PC-9 (cell line): ENCODE results near the gene ZNF780B. TPM values are rescaled to one million over a fixed set of nuclear protein-coding genes. Genes with fewer than 3 reads are reported as not detected.

Experiments
- Bru-seq: library from RNA; stranded (reverse); fragments of 400-500 nt; gene quantifications from one replicate; lab custom pipeline; 2021; lab: Mats Ljungman, UMichigan
- BruChase-seq, 2 experiments: library from RNA; stranded (reverse); fragments of 400-500 nt; gene quantifications; one replicate each; lab custom pipeline; 2021; lab: Mats Ljungman, UMichigan
- BruUV-seq: library from RNA; stranded (reverse); fragments of 400-500 nt; replicated peaks from 2 replicates; lab custom pipeline; 2021; lab: Mats Ljungman, UMichigan
- CTCF ChIA-PET: fragments of 300-600 bp; sonication (Branson Sonifier 250); formaldehyde crosslinking; loops from one replicate; lab custom pipeline; 2022; ENCODE audit warnings: antibody characterized with exemption; lab: Charles Lee
- POLR2A ChIA-PET: fragments of 300-600 bp; sonication (Branson Sonifier 250); formaldehyde crosslinking; loops from one replicate; lab custom pipeline; 2022; ENCODE audit warnings: antibody characterized with exemption; ENCODE audit not compliant: unreplicated experiment; lab: Charles Lee
- DNase-seq, 2 experiments: peaks; one replicate each; pipeline versions ENCODE4 v3.0.0 to v3.0.0-alpha.2; 2015 to 2022; ENCODE audit warnings: mixed read lengths in 1 of 2
- H2AFZ ChIP-seq: fragments of 200-600 bp; sonication (generic); 2 replicates; pipeline ENCODE4 v1.8.1; 2017; ENCODE audit warnings: antibody characterized with exemption
- H3F3A ChIP-seq: fragments of 200-600 bp; sonication (generic); 2 replicates; pipeline ENCODE4 v1.8.1; 2017; ENCODE audit warnings: antibody characterized with exemption, mild to moderate bottlenecking, low read depth; ENCODE audit not compliant: insufficient read depth
- H3K27ac ChIP-seq: fragments of 200-600 bp; sonication (generic); 2 replicates; pipeline ENCODE4 v1.6.1; 2016; ENCODE audit warnings: mixed run types
- H3K27me3 ChIP-seq: fragments of 200-600 bp; sonication (generic); 2 replicates; pipeline ENCODE4 v1.6.1; 2016; ENCODE audit warnings: low read depth, mixed run types; ENCODE audit not compliant: insufficient read depth
- H3K36me3 ChIP-seq: fragments of 200-600 bp; sonication (generic); 2 replicates; pipeline ENCODE4 v1.6.1; 2016; ENCODE audit warnings: low read depth, mixed run types
- H3K4me1 ChIP-seq: fragments of 200-600 bp; sonication (generic); replicated peaks from 2 replicates; pipeline ENCODE4 v1.6.1; 2016; ENCODE audit warnings: mixed run types; ENCODE audit not compliant: insufficient read depth
- H3K4me2 ChIP-seq: fragments of 200-600 bp; sonication (generic); 2 replicates; pipeline ENCODE4 v1.6.1; 2017; ENCODE audit warnings: mixed run types
- H3K4me3 ChIP-seq: fragments of 200-600 bp; sonication (generic); 2 replicates; pipeline ENCODE4 v1.6.1; 2016; ENCODE audit warnings: mixed run types
- H3K79me2 ChIP-seq: fragments of 200-600 bp; sonication (generic); 2 replicates; pipeline ENCODE4 v1.6.1; 2017; ENCODE audit warnings: low read depth, mixed run types
- H3K9me2 ChIP-seq: fragments of 200-600 bp; sonication (generic); 2 replicates; pipeline ENCODE4 v1.8.1; 2017; ENCODE audit warnings: mild to moderate bottlenecking; ENCODE audit not compliant: insufficient read depth
- H3K9me3 ChIP-seq: fragments of 200-600 bp; sonication (generic); 2 replicates; pipeline ENCODE4 v1.8.1; 2016; ENCODE audit warnings: low read depth; ENCODE audit not compliant: insufficient read depth
- H4K20me1 ChIP-seq: fragments of 200-600 bp; sonication (generic); 2 replicates; pipeline ENCODE4 v1.8.1; 2017; ENCODE audit not compliant: insufficient read depth
- EZH2 ChIP-seq: fragments of 200-600 bp; sonication (generic); IDR thresholded peaks from 2 replicates; pipeline ENCODE4 v1.8.0; 2017; ENCODE audit warnings: antibody characterized with exemption, low read depth
- intact Hi-C: fragments of 100-400 bp; cut with micrococcal nuclease; formaldehyde crosslinking; loops from one replicate; pipeline ENCODE4 v1.10.0; 2022; ENCODE audit not compliant: unreplicated experiment
- long read RNA-seq: library from polyadenylated mRNA; stranded (forward); transcript quantifications from one replicate; pipeline ENCODE4 v2.0.0, GENCODE V29; 2022
- total RNA-seq: library from RNA; stranded (reverse); gene quantifications from 2 replicates; pipeline ENCODE4 v1.2.3, GENCODE V29; 2021
- TF ChIP-seq, protein P1 (sequence below): fragments of 200-600 bp; sonication (generic); conservative IDR thresholded peaks from 2 replicates; pipeline ENCODE4 v1.6.1; 2017; ENCODE audit warnings: mixed run types, antibody characterized with exemption, mild to moderate bottlenecking, moderate library complexity

The ZNF780B gene
- total RNA-seq = 13.1 and 20.0 TPM in 2 replicates
- Bru-seq, nascent RNA = percentile 68 among the genes with signal in this experiment
- percentile 88 among the genes with signal in this experiment for BruChase-seq, experiment 1, labeled RNA remaining after a 2-hour chase
- percentile 82 among the genes with signal in this experiment for BruChase-seq, experiment 2, labeled RNA remaining after a 6-hour chase
- long read RNA-seq, partial matches to known transcripts = 1 of 4 reads
- long read RNA-seq, other reads (novel, unspliced or antisense) = 3 of 4 reads

- no peaks in the 10 kb centered on the region; the same call in 1 of the 2 replicates for H3K4me1 ChIP-seq
- H2AFZ ChIP-seq = peak within 1 kb of the TSS; percentile 96
- peaks cover 3% of the 10 kb centered on the region; the same call in 1 of the 2 replicates for H3K36me3 ChIP-seq
- ChIA-PET CTCF (no interaction called here), POLR2A (interaction anchor here (0.8 kb wide), 1 partner anchor 25 kb away, joined by 5 read pairs; no protein-coding TSS in a partner anchor)
- DNase-seq = peak in 1 of 2 experiments; percentile 39
- H3K9me2 ChIP-seq = no peaks in the 10 kb centered on the region
- H3K79me2 ChIP-seq = peaks cover 7% of the 10 kb centered on the region; the same call in 1 of the 2 replicates
- peaks cover 34% of the 10 kb centered on the region for H3K9me3 ChIP-seq
- no peak within 1 kb of the TSS for H3K27ac ChIP-seq
- H3F3A ChIP-seq = no peaks in the 10 kb centered on the region
- no peaks in the 10 kb centered on the region for H3K27me3 ChIP-seq
- BruUV-seq = no TSS peak
- H3K4me2 ChIP-seq = peak within 1 kb of the TSS; percentile 85
- peak within 1 kb of the TSS; percentile 77 for H3K4me3 ChIP-seq
- no peak for TF ChIP-seq EZH2
- TF ChIP-seq, protein P1, sequence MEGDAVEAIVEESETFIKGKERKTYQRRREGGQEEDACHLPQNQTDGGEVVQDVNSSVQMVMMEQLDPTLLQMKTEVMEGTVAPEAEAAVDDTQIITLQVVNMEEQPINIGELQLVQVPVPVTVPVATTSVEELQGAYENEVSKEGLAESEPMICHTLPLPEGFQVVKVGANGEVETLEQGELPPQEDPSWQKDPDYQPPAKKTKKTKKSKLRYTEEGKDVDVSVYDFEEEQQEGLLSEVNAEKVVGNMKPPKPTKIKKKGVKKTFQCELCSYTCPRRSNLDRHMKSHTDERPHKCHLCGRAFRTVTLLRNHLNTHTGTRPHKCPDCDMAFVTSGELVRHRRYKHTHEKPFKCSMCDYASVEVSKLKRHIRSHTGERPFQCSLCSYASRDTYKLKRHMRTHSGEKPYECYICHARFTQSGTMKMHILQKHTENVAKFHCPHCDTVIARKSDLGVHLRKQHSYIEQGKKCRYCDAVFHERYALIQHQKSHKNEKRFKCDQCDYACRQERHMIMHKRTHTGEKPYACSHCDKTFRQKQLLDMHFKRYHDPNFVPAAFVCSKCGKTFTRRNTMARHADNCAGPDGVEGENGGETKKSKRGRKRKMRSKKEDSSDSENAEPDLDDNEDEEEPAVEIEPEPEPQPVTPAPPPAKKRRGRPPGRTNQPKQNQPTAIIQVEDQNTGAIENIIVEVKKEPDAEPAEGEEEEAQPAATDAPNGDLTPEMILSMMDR = no peak
- intact Hi-C loops = no loop called here
- H4K20me1 ChIP-seq = no peaks in the 10 kb centered on the region
Observed at GRCh38 chr19:40055832-40056504, at the start of gene ZNF780B. ZNF780B (minus strand) TSS chr19:40056231; CDS start chr19:40050332, 5,899 bp downstream.

- Histone ChIP-seq H3K9me2 (no peaks in the 10 kb centered on the region), H3K9me3 (no peaks in the 10 kb centered on the region), H3K4me2 (no peak overlapping the region), H3K36me3 (no peaks in the 10 kb centered on the region), H3K27ac (no peak overlapping the region), H3F3A (no peaks in the 10 kb centered on the region), H3K79me2 (no peaks in the 10 kb centered on the region), H3K4me3 (no peak overlapping the region), H4K20me1 (no peaks in the 10 kb centered on the region), H3K4me1 (no peaks in the 10 kb centered on the region), H3K27me3 (0 out of 2 replicates have a peak, but pooled peaks cover 5% of the 10 kb centered on the region), H2AFZ (no peak overlapping the region)
- no peak for DNase-seq
- ChIA-PET CTCF (no interaction called here), POLR2A (no interaction called here)
- TF ChIP-seq, protein P1 = no peak
- TF ChIP-seq EZH2 = no peak
- no TSS peak for BruUV-seq
- intact Hi-C loops = no loop called here
Observed at GRCh38 chr19:40104754-40105153, 48.7 kb upstream of the ZNF780B start.

- H3K9me3 ChIP-seq = no peaks in the 10 kb centered on the region
- POLR2A ChIA-PET = no interaction called here
- no peak for TF ChIP-seq EZH2
- TF ChIP-seq, protein P1 = no peak
- CTCF ChIA-PET = no interaction called here
- DNase-seq = no peak
- no TSS peak for BruUV-seq
- H3K27me3 ChIP-seq = peaks cover 11% of the 10 kb centered on the region; the same call in 1 of the 2 replicates
- no peaks in the 10 kb centered on the region for H4K20me1 ChIP-seq
- H3F3A ChIP-seq = no peaks in the 10 kb centered on the region
- intact Hi-C loops = no loop called here
- H3K4me1 ChIP-seq = no peaks in the 10 kb centered on the region
- H3K9me2 ChIP-seq = no peaks in the 10 kb centered on the region
- no peak overlapping the region for H3K4me2 ChIP-seq
- no peak overlapping the region for H3K4me3 ChIP-seq
- no peak overlapping the region for H2AFZ ChIP-seq
- no peak overlapping the region for H3K27ac ChIP-seq
- H3K79me2 ChIP-seq = no peaks in the 10 kb centered on the region
- no peaks in the 10 kb centered on the region for H3K36me3 ChIP-seq
Observed at GRCh38 chr19:40103600-40103999, 47.6 kb upstream of the ZNF780B start.
